ENCODE measurements around the gene LRRC36.

The LRRC36 gene

GRCh38 chr16:67294171-67294757, 32.4 kb upstream of the LRRC36 start:
- DNase-seq: no peak

- no peak for DNase-seq
Measured at GRCh38 chr16:67294938-67295361, 31.7 kb upstream of the LRRC36 start.

DNA sequence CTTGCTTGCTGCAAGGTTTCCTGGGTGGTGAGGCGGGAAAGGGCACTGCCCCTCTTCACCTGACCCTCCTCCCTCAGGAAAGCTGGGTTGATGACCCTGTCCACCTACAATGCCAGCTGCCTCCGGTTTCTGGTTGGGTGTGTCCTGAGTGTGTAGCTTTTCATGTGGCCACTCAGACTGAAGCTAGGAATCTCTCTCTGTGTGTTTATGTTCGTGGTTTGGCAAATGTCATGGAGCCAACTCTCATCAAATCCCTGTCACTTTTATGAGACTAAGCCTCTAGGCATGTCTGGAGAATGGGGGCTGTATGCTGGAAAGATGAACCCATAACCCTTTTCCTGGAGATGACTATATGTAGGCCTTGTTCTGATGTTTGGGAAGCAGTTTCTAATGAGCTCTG, 30.2 kb upstream of the LRRC36 start:
- DNase-seq: no peak

GRCh38 chr16:67298277-67298676, 28.3 kb upstream of the LRRC36 start:
- DNase-seq: no peak

- no peak for DNase-seq
Measured at GRCh38 chr16:67299269-67299668, 27.3 kb upstream of the LRRC36 start.

- no peak for DNase-seq
Measured at GRCh38 chr16:67301080-67301782, 25.4 kb upstream of the LRRC36 start.

- no peak for DNase-seq
Measured at GRCh38 chr16:67302076-67302475, 24.5 kb upstream of the LRRC36 start.

GRCh38 chr16:67302970-67303369, 23.6 kb upstream of the LRRC36 start:
- DNase-seq: no peak

- DNase-seq: no peak
Measured at GRCh38 chr16:67304020-67304419, 22.6 kb upstream of the LRRC36 start.

DNA sequence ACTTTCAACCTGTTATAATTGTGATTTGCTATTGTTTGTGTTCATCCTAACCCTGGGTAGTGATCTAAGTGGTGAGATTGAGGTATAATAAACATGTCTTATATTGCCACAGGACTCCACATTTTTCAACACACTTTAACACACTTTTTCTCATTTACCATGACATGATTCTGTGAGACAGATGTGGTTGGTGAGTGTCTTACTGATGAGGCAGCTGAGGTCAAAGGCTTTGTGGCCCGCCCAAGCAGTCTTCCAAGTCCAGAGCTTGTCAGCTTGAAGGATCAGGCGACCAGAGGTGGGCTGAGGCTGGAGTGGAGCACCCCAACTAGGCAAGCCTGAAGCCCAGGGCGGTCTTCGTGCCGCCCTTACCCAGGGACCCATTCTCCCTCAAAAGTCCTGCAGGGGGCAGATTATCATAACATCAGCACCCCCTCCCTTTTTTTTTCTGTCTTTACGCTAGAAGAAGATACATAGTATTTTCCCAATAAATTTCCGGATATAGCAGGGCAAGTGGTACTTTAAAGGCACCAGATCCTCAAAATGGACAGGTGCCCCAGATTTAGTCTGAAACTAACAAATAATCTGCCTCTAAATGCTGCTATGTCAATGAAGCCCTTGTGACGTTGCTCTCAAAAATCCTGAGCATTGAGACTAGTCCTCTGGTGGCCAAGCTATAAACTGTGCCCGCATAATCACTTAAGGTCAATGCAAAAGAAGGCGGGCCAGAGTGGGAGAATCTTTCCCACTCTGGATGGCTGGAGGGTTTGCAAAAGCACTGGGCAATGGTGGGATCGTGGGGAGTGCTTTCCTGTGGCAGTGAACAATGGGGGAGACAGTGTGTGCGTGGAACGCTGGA, 21.2 kb upstream of the LRRC36 start:
- DNase-seq: no peak

GRCh38 chr16:67310561-67310960, 16.1 kb upstream of the LRRC36 start:
- no peak for DNase-seq

- peak; percentile 57 to 58 for DNase-seq
Measured at GRCh38 chr16:67311607-67312488, 14.8 kb upstream of the LRRC36 start.

- no peak for DNase-seq
Measured at GRCh38 chr16:67312719-67313118, 13.9 kb upstream of the LRRC36 start.

DNA sequence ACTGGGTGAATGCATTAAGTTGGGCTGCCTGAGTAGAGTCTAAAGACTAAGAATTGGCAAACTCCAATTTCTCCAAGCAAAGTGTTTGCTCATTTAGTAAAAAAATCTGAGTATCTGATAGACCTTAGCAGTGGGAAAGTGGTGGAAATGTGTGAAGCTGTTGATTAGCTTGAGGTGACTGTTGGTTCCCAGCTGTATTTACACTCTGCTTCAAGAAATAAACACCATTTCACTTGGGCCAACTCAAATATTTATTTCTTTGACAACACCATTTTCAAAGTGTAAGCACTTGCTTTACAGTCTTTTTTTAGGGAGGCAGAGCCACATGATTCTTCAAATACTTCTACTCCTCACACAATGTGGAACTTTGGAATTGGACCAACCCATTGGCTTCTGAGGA, 8.8 kb upstream of the LRRC36 start:
- DNase-seq: no peak

DNA sequence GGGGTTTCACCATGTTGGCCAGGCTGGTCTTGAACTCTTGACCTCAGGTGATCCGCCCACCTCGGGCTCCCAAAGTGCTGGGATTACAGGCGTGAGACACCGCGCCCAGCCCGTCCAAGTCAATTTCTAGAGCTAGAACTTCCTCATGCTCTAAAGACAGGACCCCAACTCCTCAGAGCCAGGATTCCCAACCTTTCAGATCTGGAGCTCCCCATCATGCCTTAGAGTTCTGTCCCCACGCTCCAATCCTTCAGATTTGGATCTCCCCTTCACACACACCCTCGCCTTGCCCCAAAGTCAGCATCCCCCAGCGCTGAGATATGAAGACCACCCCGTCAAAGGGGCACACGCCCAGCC, 522 bp upstream of the LRRC36 start:
- DNase-seq: no peak

GRCh38 chr16:67327743-67328142, 1.1 kb downstream of the LRRC36 start:
- no peak for DNase-seq

GRCh38 chr16:67329901-67330300, 3.3 kb downstream of the LRRC36 start:
- no peak for DNase-seq

DNA sequence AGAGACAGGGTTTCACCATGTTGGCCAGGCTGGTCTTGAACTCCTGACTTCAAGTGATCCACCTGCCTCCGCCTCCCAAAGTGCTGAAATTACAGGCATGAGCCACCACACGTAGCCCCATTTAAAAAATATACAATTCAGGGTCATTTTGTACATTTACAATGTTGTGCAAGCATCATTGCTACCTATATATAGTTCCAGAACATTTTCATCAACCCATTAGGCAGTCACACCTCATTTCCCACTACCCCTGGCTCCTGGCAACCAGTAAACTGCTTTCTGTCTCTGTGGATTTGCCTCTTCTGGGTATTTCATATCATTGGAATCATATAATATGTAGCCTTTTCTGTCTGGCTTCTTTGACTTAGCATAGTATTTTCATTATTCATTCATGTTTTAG, 6.7 kb downstream of the LRRC36 start:
- DNase-seq: no peak

DNA sequence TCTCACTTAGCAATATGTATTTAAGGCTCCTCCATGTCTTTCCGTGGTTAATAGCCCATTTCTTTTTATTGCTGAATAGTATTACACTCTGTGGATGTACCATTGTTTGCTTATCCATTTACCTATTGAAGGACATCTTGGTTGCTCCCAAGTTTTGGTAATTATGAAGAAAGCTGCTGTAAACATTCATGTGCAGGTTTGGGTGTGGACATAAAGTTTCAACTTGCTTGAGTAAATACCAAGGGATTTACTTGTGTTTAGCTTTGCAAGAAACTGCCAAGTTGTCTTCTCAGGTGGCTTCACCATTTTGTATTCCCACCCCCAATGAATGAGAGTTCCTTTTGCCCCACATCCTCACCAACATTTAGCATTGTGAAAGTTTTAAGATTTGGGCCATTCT, 9.5 kb downstream of the LRRC36 start:
- DNase-seq: no peak

DNA sequence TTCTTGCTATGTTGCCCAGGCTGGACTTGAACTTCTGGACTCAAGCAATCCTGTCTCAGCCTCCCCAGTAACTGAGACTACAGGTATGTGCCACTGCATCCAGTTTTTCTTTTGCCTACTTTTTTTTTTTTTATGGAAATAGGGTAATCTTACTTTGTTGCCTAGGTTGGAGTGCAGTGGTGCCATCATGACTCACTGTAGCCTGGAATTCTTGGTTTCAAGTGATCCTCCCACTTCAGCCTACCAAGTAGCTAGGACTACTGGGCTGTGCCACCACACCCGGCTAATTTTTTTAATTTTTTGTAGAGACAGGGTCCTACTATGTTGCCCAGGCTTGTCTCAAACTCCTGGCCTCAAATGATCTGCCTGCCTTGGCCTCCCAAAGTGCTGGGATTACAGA, 10.0 kb downstream of the LRRC36 start:
- no peak for DNase-seq

- no peak for DNase-seq
Measured at GRCh38 chr16:67339453-67339852, 12.8 kb downstream of the LRRC36 start.

DNA sequence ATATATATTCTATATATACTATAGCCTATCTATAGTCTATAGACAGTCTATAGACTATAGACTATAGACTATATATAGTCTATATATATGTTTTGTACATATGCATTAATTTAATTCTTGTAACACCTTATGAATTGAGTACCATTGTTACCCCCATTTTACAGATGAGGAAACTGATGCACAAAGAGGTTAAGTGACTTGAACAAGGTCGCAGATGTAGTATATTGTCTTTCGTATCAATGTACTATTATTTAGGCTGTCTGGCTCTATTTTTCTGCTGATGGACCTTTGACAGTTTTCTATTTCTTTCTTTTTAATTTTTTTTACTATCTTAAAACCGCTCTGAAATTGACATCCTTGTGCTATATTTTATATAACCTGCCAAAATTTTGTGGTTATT, 14.6 kb downstream of the LRRC36 start:
- no peak for DNase-seq

- DNase-seq: no peak
Measured at GRCh38 chr16:67342616-67343015, 16.0 kb downstream of the LRRC36 start.

Data from activated CD4-positive, alpha-beta T cell treated with anti-CD3 and anti-CD28 coated beads, Interleukin-2, amount 50 U/mL, for 4 hours (primary cell).